Kidney (tissue), 14 donors: ENCODE data around the gene FGFR1OP2. TPM values are rescaled to one million over a fixed set of nuclear protein-coding genes. Genes with fewer than 3 reads are reported as not detected.

Experiments
- DNase-seq, 5 donors: peaks; one replicate each; pipeline ENCODE4 v3.0.0-alpha.2; 2013 to 2020
- FAIRE-seq: peaks from 2 replicates; lab custom pipeline; 2012; peaks lifted over from hg19 to GRCh38; lab: Jason Lieb, UNC
- H3K27ac ChIP-seq, 2 donors: one replicate each; pipeline ENCODE4 v1.7.0; 2013; ENCODE audit warnings: low read depth in 2 of 2, low read length in 2 of 2, inconsistent platforms in 1 of 2
- H3K27me3 ChIP-seq: one replicate; pipeline ENCODE4 v1.7.1; 2013; ENCODE audit warnings: low read length, inconsistent platforms; ENCODE audit not compliant: control insufficient read depth, insufficient read depth
- H3K36me3 ChIP-seq, 3 donors: one replicate each; pipeline versions ENCODE4 v1.7.0 to v1.7.1; 2013; ENCODE audit warnings: low read length in 3 of 3, control low read depth in 1 of 3, inconsistent platforms in 1 of 3; ENCODE audit not compliant: insufficient read depth in 3 of 3, control insufficient read depth in 2 of 3
- H3K4me1 ChIP-seq, 3 donors: one replicate each; pipeline versions ENCODE4 v1.7.0 to v1.7.1; 2013; ENCODE audit warnings: low read length in 3 of 3, inconsistent platforms in 1 of 3, low read depth in 1 of 3; ENCODE audit not compliant: control insufficient read depth in 2 of 3, insufficient read depth in 2 of 3
- H3K4me3 ChIP-seq, 3 donors: one replicate each; pipeline versions ENCODE4 v1.7.0 to v1.8.1; 2013; ENCODE audit warnings: low read length in 3 of 3, control low read depth in 1 of 3, inconsistent platforms in 1 of 3
- H3K9ac ChIP-seq, 3 donors: one replicate each; pipeline versions ENCODE4 v1.7.0 to v1.7.1; 2013; ENCODE audit warnings: low read length in 3 of 3, control low read depth in 1 of 3, inconsistent platforms in 1 of 3
- H3K9me3 ChIP-seq, 3 donors: one replicate each; pipeline versions ENCODE4 v1.7.0 to v1.7.1; 2013; ENCODE audit warnings: low read length in 3 of 3, control low read depth in 1 of 3, inconsistent platforms in 1 of 3; ENCODE audit not compliant: control insufficient read depth in 2 of 3, insufficient read depth in 1 of 3
- intact Hi-C: fragments of 100-400 bp; cut with DNase I; formaldehyde crosslinking; loops from one replicate; pipeline ENCODE4 v1.11.1; 2022
- polyA plus RNA-seq: library from polyadenylated mRNA; stranded (reverse); fragments of 350-450 nt; fragmentation: Illumina TruSeq; extraction: RNeasy Lipid Tissue Mini Kit (QIAGEN cat#74804); gene quantifications from one replicate; pipeline ENCODE4 v1.2.3, GENCODE V29; 2014; ENCODE audit warnings: low read depth, low replicate concordance; ENCODE audit not compliant: insufficient read depth
- total RNA-seq: library from RNA; stranded (reverse); fragmentation: NEBNext Ultra II Directional; extraction: Animal tissue kit (Norgen Biotek cat#: 25700); gene quantifications from one replicate; pipeline ENCODE4 v1.2.1, GENCODE V29; 2021
- TF ChIP-seq, protein P1 (sequence below): IDR thresholded peaks from 3 replicates; pipeline ENCODE4 v1.5.1; 2012; ENCODE audit warnings: mild to moderate bottlenecking, moderate library complexity, borderline replicate concordance; ENCODE audit not compliant: insufficient read depth; ENCODE audit errors: extremely low read depth
- donor health status: control.
- donor health status: control.
- donor health status: control.
- donor health status: control.
- donor health status: control.
- donor health status: DM: yes; HTN: yes; CAD: no.
- donor health status: Normal renal cell carcinoma (clear cell type).

FGFR1OP2 gene
- total and polyA plus RNA-seq, 2 donors from 2014 or later, result 28.6 to 47.1 TPM

DNA sequence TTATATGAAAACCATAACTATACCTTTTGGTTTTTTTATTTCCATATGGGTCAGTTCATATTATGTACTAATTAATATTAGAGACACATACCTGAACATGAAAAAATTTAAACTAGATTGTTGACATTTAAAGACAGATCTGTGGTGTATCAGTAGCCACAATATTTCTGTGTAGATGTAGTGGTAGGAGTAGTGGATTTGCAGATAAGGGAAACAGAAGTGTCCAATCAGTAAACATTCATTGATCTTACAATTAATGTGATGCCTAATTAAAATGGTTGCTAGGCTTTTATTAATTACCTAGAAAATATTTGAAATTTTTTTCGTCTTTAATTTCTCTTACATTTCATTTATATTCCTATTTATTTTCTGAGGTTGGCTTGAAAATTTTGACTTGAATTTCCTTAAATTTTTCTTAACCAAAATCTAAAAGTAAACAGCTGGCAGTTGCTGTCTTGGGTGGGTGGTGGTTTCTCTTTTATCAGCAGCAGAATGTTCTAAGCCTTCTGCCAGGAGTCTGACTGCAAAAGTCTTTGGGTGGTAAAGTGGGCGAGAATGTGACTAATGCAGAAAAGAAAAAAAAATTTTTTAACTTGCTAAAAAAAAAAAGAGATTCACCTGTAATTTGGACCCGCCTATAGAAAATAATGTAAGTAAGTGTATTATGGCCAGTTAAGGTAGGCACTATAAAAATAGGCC lies 2.4 kb downstream of the FGFR1OP2 start:
- Histone ChIP-seq H3K36me3 (no peaks in the 10 kb centered on the region), H3K4me3 (peak overlapping the region in 1 of 3 donors; percentile 89), H3K9ac (peak overlapping the region in 1 of 3 donors; percentile 17), H3K27me3 (no peaks in the 10 kb centered on the region), H3K9me3 (no peaks in the 10 kb centered on the region), H3K4me1 (peaks cover 0 to 13% (median 5%) of the 10 kb centered on the region in 3 donors), H3K27ac (no peak overlapping the region)
- FAIRE-seq (no peak), DNase-seq (no peak)
- intact Hi-C loops, result no loop called here
- TF ChIP-seq, protein P1, sequence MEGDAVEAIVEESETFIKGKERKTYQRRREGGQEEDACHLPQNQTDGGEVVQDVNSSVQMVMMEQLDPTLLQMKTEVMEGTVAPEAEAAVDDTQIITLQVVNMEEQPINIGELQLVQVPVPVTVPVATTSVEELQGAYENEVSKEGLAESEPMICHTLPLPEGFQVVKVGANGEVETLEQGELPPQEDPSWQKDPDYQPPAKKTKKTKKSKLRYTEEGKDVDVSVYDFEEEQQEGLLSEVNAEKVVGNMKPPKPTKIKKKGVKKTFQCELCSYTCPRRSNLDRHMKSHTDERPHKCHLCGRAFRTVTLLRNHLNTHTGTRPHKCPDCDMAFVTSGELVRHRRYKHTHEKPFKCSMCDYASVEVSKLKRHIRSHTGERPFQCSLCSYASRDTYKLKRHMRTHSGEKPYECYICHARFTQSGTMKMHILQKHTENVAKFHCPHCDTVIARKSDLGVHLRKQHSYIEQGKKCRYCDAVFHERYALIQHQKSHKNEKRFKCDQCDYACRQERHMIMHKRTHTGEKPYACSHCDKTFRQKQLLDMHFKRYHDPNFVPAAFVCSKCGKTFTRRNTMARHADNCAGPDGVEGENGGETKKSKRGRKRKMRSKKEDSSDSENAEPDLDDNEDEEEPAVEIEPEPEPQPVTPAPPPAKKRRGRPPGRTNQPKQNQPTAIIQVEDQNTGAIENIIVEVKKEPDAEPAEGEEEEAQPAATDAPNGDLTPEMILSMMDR, result no peak

DNA sequence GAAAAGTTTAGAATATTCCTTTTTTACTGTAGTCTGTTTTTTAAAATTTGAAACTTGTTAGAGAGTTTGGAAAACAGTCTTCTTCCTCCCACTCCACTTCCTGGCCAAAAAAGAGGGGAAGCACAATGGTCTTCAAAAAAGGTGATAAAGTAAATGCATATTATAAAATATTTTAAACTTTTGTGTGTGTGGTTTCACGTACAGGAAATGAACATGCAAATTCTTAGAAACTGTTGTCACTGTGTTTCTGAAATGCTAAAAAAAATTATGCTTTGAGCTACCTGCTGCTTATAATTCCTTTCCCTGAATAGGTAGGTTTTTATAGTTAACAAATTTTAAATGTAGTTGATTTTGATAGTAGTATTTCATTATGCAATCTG lies 2.9 kb downstream of the FGFR1OP2 start:
- no peak overlapping the region for H3K4me3 ChIP-seq
- H3K9me3 ChIP-seq, result no peaks in the 10 kb centered on the region
- peak overlapping the region in 1 of 3 donors; percentile 17 for H3K9ac ChIP-seq
- H3K4me1 ChIP-seq, result peaks cover 0 to 13% (median 2%) of the 10 kb centered on the region in 3 donors
- DNase-seq, result no peak
- no peak overlapping the region for H3K27ac ChIP-seq
- no peaks in the 10 kb centered on the region for H3K36me3 ChIP-seq
- no peak for FAIRE-seq
- intact Hi-C loops, result no loop called here
- H3K27me3 ChIP-seq, result no peaks in the 10 kb centered on the region
- TF ChIP-seq, protein P1, result no peak

DNA sequence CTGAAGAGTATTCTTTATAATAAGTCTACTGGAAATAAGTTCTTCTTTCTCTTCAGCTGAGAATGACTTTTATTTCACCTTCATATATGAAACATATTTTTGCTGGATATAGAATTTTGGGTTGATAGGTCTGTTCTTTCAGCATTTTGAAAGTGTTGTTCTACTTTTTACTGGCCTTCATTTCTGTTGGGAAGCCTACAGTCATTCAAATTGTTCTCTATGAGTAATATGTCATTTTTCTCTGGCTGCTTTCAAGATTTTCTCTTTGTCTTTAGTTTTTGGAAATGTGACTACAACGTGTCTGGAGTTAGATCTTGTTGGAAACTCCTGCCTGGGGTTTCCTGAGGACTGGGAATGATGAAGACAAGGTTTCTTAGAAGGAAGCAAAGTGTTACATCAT lies 10.0 kb downstream of the FGFR1OP2 start:
- peaks cover 0 to 4% (median 0%) of the 10 kb centered on the region in 3 donors for H3K9me3 ChIP-seq
- DNase-seq (no peak), FAIRE-seq (no peak)
- H3K9ac ChIP-seq, result no peak overlapping the region
- H3K27ac ChIP-seq, result no peak overlapping the region
- peaks cover 0 to under 1% (median 0%) of the 10 kb centered on the region in 3 donors for H3K4me1 ChIP-seq
- no peak overlapping the region for H3K4me3 ChIP-seq
- no peaks in the 10 kb centered on the region for H3K36me3 ChIP-seq
- no peaks in the 10 kb centered on the region for H3K27me3 ChIP-seq
- TF ChIP-seq, protein P1, result no peak
- intact Hi-C loops, result no loop called here
